ENCODE measurements around the gene HLA-B.

The HLA-B gene

DNA sequence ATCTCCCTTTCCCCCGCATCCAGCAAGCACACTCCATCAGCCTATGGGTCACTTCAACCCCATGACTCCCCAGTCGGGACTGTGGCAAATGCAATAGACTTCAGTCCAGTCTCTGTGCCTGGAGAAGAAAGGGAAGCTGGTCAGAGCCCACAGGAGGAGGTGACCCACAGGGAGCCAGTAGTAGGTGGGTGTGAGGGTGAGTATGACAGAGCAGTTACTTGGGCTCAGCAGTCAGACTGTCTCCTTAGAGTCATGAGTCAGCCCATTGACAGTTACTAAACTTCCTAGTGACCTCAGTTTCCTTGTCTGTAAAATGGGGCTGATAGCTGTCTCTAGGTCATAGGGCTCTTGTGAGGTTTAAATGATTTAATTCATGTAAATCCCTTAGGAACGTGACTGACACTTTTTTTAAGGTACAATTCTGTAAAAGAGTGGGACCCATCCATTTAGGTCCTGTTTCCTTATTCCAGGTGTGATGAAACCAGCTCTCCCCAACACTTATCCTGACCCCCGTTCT lies 51.2 kb downstream of the HLA-B start:
- H3K36me3 ChIP-seq (ENCODE audit: insufficient read depth, insufficient read length, low read length), result no peaks in the 10 kb centered on the region
- no peak for TF ChIP-seq ZNF274 (IDR thresholded peaks at IDR 0.05; ENCODE audit: low read depth, low read length)
- no peak for TF ChIP-seq YY1 (IDR thresholded peaks at IDR 0.05; ENCODE audit: insufficient read depth, insufficient read length)
- TF ChIP-seq SUZ12 (IDR thresholded peaks at IDR 0.05; ENCODE audit: extremely low read depth, insufficient read depth, insufficient read length), result no peak
- no peak for DNase-seq (ENCODE audit: low read depth, low spot score)
- no peaks in the 10 kb centered on the region for H3K9me3 ChIP-seq (ENCODE audit: insufficient read depth, low read length)
- H3K4me3 ChIP-seq (ENCODE audit: insufficient read length, low read depth), result no peak overlapping the region
- H3K27me3 ChIP-seq (ENCODE audit: insufficient read depth, insufficient read length), result peaks cover 28% of the 10 kb centered on the region
- H3K4me1 ChIP-seq (ENCODE audit: insufficient read depth, insufficient read length), result no peaks in the 10 kb centered on the region
- no peak overlapping the region for H3K9ac ChIP-seq (ENCODE audit: insufficient read length, low read depth)

GRCh38 chr6:31304683-31305082 lies 52.3 kb downstream of the HLA-B start:
- TF ChIP-seq SUZ12 (IDR thresholded peaks at IDR 0.05; ENCODE audit: extremely low read depth, insufficient read depth, insufficient read length) (no peak), YY1 (IDR thresholded peaks at IDR 0.05; ENCODE audit: insufficient read depth, insufficient read length) (no peak), ZNF274 (IDR thresholded peaks at IDR 0.05; ENCODE audit: low read depth, low read length) (no peak)
- DNase-seq (ENCODE audit: low read depth, low spot score), result no peak
- no peaks in the 10 kb centered on the region for H3K9me3 ChIP-seq (ENCODE audit: insufficient read depth, low read length)
- H3K4me3 ChIP-seq (ENCODE audit: insufficient read length, low read depth), result no peak overlapping the region
- H3K36me3 ChIP-seq (ENCODE audit: insufficient read depth, insufficient read length, low read length), result no peaks in the 10 kb centered on the region
- H3K27me3 ChIP-seq (ENCODE audit: insufficient read depth, insufficient read length), result peaks cover 19% of the 10 kb centered on the region
- H3K4me1 ChIP-seq (ENCODE audit: insufficient read depth, insufficient read length), result no peaks in the 10 kb centered on the region
- no peak overlapping the region for H3K9ac ChIP-seq (ENCODE audit: insufficient read length, low read depth)

Data from NT2/D1 (cell line).